Measurements from ENCODE around the gene HERC3. TPM values are rescaled to one million over a fixed set of nuclear protein-coding genes. Genes with fewer than 3 reads are reported as not detected.

Gene HERC3
- total RNA-seq, 4 donors from 2014 or later, result 50.5 to 73.4 (median 57.4) TPM

DNA sequence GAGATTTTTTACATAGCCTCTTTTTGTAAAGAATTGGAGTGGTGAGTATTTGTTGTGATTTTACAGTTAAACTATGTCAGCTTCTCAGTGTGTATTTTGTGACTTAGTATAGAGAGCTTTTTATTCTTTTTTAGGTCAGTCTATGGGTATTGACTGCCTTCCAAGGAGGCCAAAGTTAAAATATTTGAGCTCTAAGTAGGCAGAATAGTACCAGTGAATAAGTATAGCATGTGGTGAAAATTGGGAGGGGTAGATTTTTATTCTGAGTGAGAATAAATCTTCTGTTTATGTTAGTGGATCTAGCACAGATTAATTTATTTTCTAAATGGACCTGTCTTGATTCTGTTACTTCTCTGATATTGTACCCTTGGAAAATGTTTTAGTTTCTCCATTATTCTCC is 37.5 kb downstream of the HERC3 start:
- H3K9me3 ChIP-seq, result no peaks in the 10 kb centered on the region
- H3K4me1 ChIP-seq, result no peaks in the 10 kb centered on the region
- no peak for TF ChIP-seq POLR2A (IDR thresholded peaks at IDR 0.05)
- TF ChIP-seq, protein P1, sequence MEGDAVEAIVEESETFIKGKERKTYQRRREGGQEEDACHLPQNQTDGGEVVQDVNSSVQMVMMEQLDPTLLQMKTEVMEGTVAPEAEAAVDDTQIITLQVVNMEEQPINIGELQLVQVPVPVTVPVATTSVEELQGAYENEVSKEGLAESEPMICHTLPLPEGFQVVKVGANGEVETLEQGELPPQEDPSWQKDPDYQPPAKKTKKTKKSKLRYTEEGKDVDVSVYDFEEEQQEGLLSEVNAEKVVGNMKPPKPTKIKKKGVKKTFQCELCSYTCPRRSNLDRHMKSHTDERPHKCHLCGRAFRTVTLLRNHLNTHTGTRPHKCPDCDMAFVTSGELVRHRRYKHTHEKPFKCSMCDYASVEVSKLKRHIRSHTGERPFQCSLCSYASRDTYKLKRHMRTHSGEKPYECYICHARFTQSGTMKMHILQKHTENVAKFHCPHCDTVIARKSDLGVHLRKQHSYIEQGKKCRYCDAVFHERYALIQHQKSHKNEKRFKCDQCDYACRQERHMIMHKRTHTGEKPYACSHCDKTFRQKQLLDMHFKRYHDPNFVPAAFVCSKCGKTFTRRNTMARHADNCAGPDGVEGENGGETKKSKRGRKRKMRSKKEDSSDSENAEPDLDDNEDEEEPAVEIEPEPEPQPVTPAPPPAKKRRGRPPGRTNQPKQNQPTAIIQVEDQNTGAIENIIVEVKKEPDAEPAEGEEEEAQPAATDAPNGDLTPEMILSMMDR (IDR thresholded peaks at IDR 0.05), result no peak
- H3K27ac ChIP-seq, result no peak overlapping the region
- no peaks in the 10 kb centered on the region for H3K36me3 ChIP-seq
- H3K27me3 ChIP-seq, result no peaks in the 10 kb centered on the region
- no peak for DNase-seq
- no peak overlapping the region for H3K4me3 ChIP-seq

DNA sequence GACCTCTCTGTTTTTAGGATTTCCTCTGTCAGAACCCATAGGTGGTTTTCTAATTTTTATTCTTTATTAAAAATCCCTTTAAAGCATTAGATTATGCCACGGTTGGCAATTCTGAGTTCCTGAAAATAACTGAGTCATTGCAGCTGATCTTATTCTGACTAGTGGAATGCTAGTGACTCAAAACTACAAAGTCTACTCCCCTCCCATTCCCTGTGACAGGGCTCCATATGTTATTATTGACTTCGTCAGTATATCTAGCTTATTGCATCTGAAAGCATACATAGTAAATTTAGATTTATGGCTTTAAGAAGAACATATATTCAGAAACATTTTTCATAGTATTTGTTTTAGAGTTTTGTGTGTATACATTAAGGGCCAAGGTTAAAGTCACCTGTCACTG is 38.5 kb downstream of the HERC3 start:
- no peaks in the 10 kb centered on the region for H3K27me3 ChIP-seq
- H3K4me3 ChIP-seq, result no peak overlapping the region
- H3K4me1 ChIP-seq, result no peaks in the 10 kb centered on the region
- H3K27ac ChIP-seq, result no peak overlapping the region
- H3K36me3 ChIP-seq, result no peaks in the 10 kb centered on the region
- no peaks in the 10 kb centered on the region for H3K9me3 ChIP-seq
- TF ChIP-seq POLR2A (IDR thresholded peaks at IDR 0.05), result no peak
- TF ChIP-seq, protein P1 (IDR thresholded peaks at IDR 0.05), result no peak
- DNase-seq, result no peak

DNA sequence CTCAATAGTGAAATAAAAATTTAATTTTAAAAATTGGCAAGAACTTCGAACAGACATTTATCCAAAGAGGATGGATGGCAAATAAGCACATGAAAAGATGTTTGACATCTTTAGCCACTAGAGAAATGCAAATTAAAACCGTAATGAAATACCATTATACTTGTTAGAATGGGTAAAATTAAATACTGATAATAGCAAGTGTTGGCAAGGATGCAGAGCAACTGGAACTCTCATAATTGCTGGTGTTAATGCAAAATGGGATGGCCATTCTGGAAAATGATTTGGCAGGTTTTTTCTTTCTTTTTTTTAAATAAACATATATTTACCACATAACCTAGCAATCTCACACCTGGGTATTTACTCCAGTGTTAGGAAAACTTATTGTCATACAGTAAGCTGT is 51.7 kb downstream of the HERC3 start:
- no peaks in the 10 kb centered on the region for H3K36me3 ChIP-seq
- no peak for TF ChIP-seq POLR2A (IDR thresholded peaks at IDR 0.05)
- TF ChIP-seq, protein P1 (IDR thresholded peaks at IDR 0.05), result no peak
- DNase-seq, result no peak
- no peaks in the 10 kb centered on the region for H3K9me3 ChIP-seq
- H3K27me3 ChIP-seq, result no peaks in the 10 kb centered on the region
- no peak overlapping the region for H3K27ac ChIP-seq
- H3K4me3 ChIP-seq, result no peak overlapping the region
- H3K4me1 ChIP-seq, result no peaks in the 10 kb centered on the region

DNA sequence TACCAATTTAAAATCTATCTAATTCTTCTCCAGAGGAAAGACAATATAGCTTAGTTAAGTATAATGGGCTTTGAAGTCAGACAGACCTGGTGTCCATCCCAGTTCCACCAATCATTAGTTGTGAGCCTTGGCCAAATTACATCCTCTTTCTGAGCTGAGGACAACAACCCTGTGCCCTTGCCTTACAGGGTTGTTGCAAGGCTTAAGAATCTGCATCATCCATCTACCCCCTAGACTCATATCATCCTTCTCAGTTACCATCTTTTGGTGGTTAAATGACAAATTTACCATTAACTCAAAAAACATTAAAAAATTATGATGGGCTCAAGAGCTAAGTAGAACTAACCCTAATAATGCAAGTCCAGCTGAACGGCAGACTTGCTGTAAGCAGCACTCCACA is 53.7 kb downstream of the HERC3 start:
- H3K27ac ChIP-seq, result no peak overlapping the region
- H3K27me3 ChIP-seq, result no peaks in the 10 kb centered on the region
- TF ChIP-seq POLR2A (IDR thresholded peaks at IDR 0.05), result no peak
- TF ChIP-seq, protein P1 (IDR thresholded peaks at IDR 0.05), result no peak
- DNase-seq, result no peak
- H3K4me3 ChIP-seq, result no peak overlapping the region
- no peaks in the 10 kb centered on the region for H3K4me1 ChIP-seq
- no peaks in the 10 kb centered on the region for H3K9me3 ChIP-seq
- H3K36me3 ChIP-seq, result no peaks in the 10 kb centered on the region

DNA sequence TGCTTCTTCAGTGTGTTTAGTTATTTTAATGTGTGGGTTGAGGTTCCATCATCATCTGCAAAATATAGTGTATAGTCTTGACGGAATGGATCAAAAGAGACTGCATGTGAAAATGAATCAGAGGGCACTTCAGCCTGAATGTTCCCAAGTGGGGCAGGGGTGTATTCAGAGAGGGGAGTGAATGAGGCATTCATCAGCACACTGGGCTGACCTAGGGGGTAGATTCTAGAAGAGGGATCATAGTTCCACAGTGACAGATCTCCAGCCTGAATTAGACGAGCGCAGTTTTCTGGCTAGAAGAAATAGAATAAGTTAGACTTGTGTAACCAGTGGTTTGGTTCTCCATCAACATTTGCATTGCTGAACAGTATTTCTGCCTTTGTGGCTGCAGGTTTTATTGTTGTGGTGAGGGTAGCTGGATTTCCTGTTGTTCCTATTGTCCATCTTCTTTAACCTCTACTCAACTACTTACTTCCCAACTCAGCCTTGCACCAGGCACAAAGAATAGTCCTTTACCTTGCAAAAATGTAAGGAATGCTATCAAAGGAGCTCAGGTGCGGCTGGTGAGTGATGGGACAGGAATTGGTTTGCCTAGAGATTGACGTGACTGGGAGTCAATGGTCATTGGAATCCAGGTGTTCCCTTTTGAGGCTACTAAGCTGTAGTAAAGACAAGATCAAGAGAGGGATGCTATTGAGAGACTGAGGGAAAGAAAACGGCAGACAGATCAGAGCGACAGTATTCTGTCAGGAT is 54.4 kb downstream of the HERC3 start:
- Histone ChIP-seq H3K4me3 (no peak overlapping the region), H3K27ac (no peak overlapping the region), H3K9me3 (no peaks in the 10 kb centered on the region), H3K36me3 (peaks cover 0 to under 1% (median 0%) of the 10 kb centered on the region in 3 donors), H3K27me3 (no peaks in the 10 kb centered on the region), H3K4me1 (no peaks in the 10 kb centered on the region)
- no peak for DNase-seq
- TF ChIP-seq, protein P1 (IDR thresholded peaks at IDR 0.05), result no peak
- no peak for TF ChIP-seq POLR2A (IDR thresholded peaks at IDR 0.05)
